Natural killer cell (primary cell): Measurements from ENCODE around the gene PPWD1. TPM values are rescaled to one million over a fixed set of nuclear protein-coding genes. Genes with fewer than 3 reads are reported as not detected.

Experiments used
- ATAC-seq, 3 donors: fragments of 150-1000 bp in 2 of 3; fragments of 200-7000 bp in 1 of 3; cut with Tn5 transposase; 1 replicate in 1 of 3; 2 replicates in 2 of 3; pipeline ENCODE4 v1.10.0; 2021; ENCODE audit warnings: mild to moderate bottlenecking in 2 of 3, moderate library complexity in 2 of 3
- DNase-seq, 2 donors: peaks; one replicate each; pipeline versions ENCODE4 v3.0.0 to v3.0.0-alpha.2; 2013 to 2021; ENCODE audit warnings: mixed read lengths in 1 of 2
- H3K27ac ChIP-seq: one replicate; pipeline ENCODE4 v1.5.1; 2013; ENCODE audit warnings: mild to moderate bottlenecking, low read length
- H3K27me3 ChIP-seq: one replicate; pipeline ENCODE4 v1.6.1; 2013; ENCODE audit warnings: low read length; ENCODE audit not compliant: control insufficient read depth, insufficient read depth
- H3K36me3 ChIP-seq: one replicate; pipeline ENCODE4 v1.6.1; 2013; ENCODE audit warnings: low read length; ENCODE audit not compliant: control insufficient read depth, insufficient read depth
- H3K4me1 ChIP-seq: one replicate; pipeline ENCODE4 v1.6.1; 2013; ENCODE audit warnings: low read length; ENCODE audit not compliant: control insufficient read depth, insufficient read depth
- H3K4me3 ChIP-seq: one replicate; pipeline ENCODE4 v1.5.1; 2013; ENCODE audit warnings: low read length
- H3K9me3 ChIP-seq: one replicate; pipeline ENCODE4 v1.6.1; 2013; ENCODE audit warnings: low read length; ENCODE audit not compliant: control insufficient read depth, insufficient read depth
- H3K27ac Mint-ChIP-seq, 2 donors: one replicate each; pipeline ENCODE4 v1.8.0; 2022; ENCODE audit warnings: mild to moderate bottlenecking in 2 of 2, mixed read lengths in 2 of 2, moderate library complexity in 1 of 2
- H3K27me3 Mint-ChIP-seq, 2 donors: one replicate each; pipeline ENCODE4 v1.8.0; 2022; ENCODE audit warnings: low read depth in 2 of 2, mixed read lengths in 2 of 2
- H3K36me3 Mint-ChIP-seq: one replicate; pipeline ENCODE4 v1.8.0; 2022; ENCODE audit warnings: mixed read lengths
- H3K4me1 Mint-ChIP-seq, 2 donors: one replicate each; pipeline ENCODE4 v1.8.0; 2022; ENCODE audit warnings: mixed read lengths in 2 of 2
- H3K4me3 Mint-ChIP-seq: one replicate; pipeline ENCODE4 v1.8.0; 2022; ENCODE audit warnings: mild to moderate bottlenecking, moderate library complexity, mixed read lengths
- H3K9me3 Mint-ChIP-seq, 2 donors: one replicate each; pipeline ENCODE4 v1.8.0; 2022; ENCODE audit warnings: mixed read lengths in 2 of 2
- CTCF ChIP-seq: fragments of 200-600 bp; IDR thresholded peaks from one replicate; pipeline ENCODE4 v1.8.0; 2022; ENCODE audit warnings: antibody characterized with exemption
- intact Hi-C: fragments of 100-400 bp; cut with micrococcal nuclease; formaldehyde crosslinking; loops from one replicate; pipeline ENCODE4 v1.14.2; 2022
- total RNA-seq, 4 donors: library from RNA; stranded (reverse); fragments of 120-200 nt in 1 of 4; gene quantifications; one replicate each; pipeline versions ENCODE4 v1.2.3 to v1.2.4, GENCODE V29; 2013 to 2022

The PPWD1 gene
- total RNA-seq, 3 donors from 2014 or later (not counting 1 experiment from before 2014, with no cell fraction given): 77.0 to 91.3 (median 85.6) TPM

DNA sequence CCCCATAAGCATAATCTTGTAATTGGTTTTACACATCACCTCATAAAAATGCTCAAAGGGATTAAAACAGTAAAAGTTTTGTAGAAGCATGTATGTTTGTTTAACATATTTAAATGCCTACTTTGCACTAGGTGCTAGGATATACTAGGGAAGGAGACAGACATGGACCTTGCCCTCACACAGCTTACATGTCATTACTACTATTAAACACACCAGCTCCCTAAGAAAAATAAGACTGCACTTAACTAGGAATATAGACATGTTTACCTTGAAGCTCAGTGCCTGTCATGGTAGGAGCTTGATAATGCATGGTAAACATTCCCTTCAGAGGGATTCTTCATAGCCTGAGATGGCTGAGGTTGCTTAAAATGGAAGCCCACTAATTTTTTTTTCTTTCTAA lies 67.9 kb downstream of the PPWD1 start:
- peaks cover 17% of the 10 kb centered on the region for H3K36me3 ChIP-seq
- no peaks in the 10 kb centered on the region for H3K27me3 Mint-ChIP-seq
- no peak overlapping the region for H3K27ac ChIP-seq
- no peak overlapping the region for H3K27ac Mint-ChIP-seq
- H3K4me1 ChIP-seq: no peaks in the 10 kb centered on the region
- H3K9me3 Mint-ChIP-seq: no peaks in the 10 kb centered on the region
- intact Hi-C loops: no loop called here
- no peak for TF ChIP-seq CTCF
- ATAC-seq (no peak), DNase-seq (no peak)
- no peaks in the 10 kb centered on the region for H3K27me3 ChIP-seq
- peaks cover 1 to 2% of the 10 kb centered on the region in 2 donors for H3K4me1 Mint-ChIP-seq
- H3K4me3 ChIP-seq: no peak overlapping the region
- H3K36me3 Mint-ChIP-seq: peaks cover 6% of the 10 kb centered on the region
- no peaks in the 10 kb centered on the region for H3K9me3 ChIP-seq
- H3K4me3 Mint-ChIP-seq: no peak overlapping the region

Other genes starting within 250 kb of the PPWD1 start
- gene ADAMTS6, start 81.4 kb upstream of the PPWD1 start, total RNA-seq: 1 to 10 TPM in 2 of 3 donors, under 1 TPM in 1; 0.47 to 1.4 (median 1.1) TPM
- 10 to 100 TPM; 22.0 to 32.0 (median 26.1) TPM for gene CENPK, start 128 bp upstream of the PPWD1 start, total RNA-seq
- 10 to 100 TPM; 13.4 to 23.3 (median 18.8) TPM for gene TRIM23, start 61.0 kb downstream of the PPWD1 start, total RNA-seq
- gene SHLD3, start 61.7 kb downstream of the PPWD1 start, total RNA-seq: 10 to 100 TPM; 11.0 to 16.7 (median 12.7) TPM
- gene TRAPPC13, start 61.7 kb downstream of the PPWD1 start, total RNA-seq: 10 to 100 TPM; 20.9 to 27.5 (median 25.6) TPM
- gene SGTB, start 158.8 kb downstream of the PPWD1 start, total RNA-seq: 10 to 100 TPM in 2 of 3 donors, 1 to 10 TPM in 1; 6.9 to 12.0 (median 10.0) TPM
- gene NLN, start 158.9 kb downstream of the PPWD1 start, total RNA-seq: 1 to 10 TPM in 2 of 3 donors, under 1 TPM in 1; 0.86 to 2.0 (median 1.3) TPM